ENCODE results near the gene ANKDD1A. TPM values are rescaled to one million over a fixed set of nuclear protein-coding genes. Genes with fewer than 3 reads are reported as not detected.

Gene ANKDD1A
- total RNA-seq, 1 experiment from 2014 or later, result 3.3 TPM

- Histone ChIP-seq H3K4me1 (replicated peaks) (peaks cover 24% of the 10 kb centered on the region), H3K4me3 (no peak overlapping the region), H3K36me3 (no peaks in the 10 kb centered on the region), H3K27me3 (replicated peaks) (no peaks in the 10 kb centered on the region), H3K27ac (no peak overlapping the region), H3K9me3 (replicated peaks) (no peaks in the 10 kb centered on the region)
- no peak for DNase-seq (ENCODE audit: low read depth in 1 of 2, low spot score in 2 of 2)
Measured at GRCh38 chr15:64884679-64885078, 27.0 kb upstream of the ANKDD1A start.

GRCh38 chr15:64888336-64888735 is 23.4 kb upstream of the ANKDD1A start:
- no peaks in the 10 kb centered on the region for H3K27me3 ChIP-seq (replicated peaks)
- DNase-seq (ENCODE audit: low read depth in 1 of 2, low spot score in 2 of 2), result no peak
- H3K4me1 ChIP-seq (replicated peaks), result peaks cover 15% of the 10 kb centered on the region
- H3K36me3 ChIP-seq, result no peaks in the 10 kb centered on the region
- no peak overlapping the region for H3K4me3 ChIP-seq
- no peak overlapping the region for H3K27ac ChIP-seq
- H3K9me3 ChIP-seq (replicated peaks), result no peaks in the 10 kb centered on the region

GRCh38 chr15:64891561-64891960 is 20.1 kb upstream of the ANKDD1A start:
- H3K27ac ChIP-seq, result no peak overlapping the region
- H3K27me3 ChIP-seq (replicated peaks), result no peaks in the 10 kb centered on the region
- no peaks in the 10 kb centered on the region for H3K9me3 ChIP-seq (replicated peaks)
- H3K4me1 ChIP-seq (replicated peaks), result peaks cover 34% of the 10 kb centered on the region
- H3K36me3 ChIP-seq, result no peaks in the 10 kb centered on the region
- no peak for DNase-seq (ENCODE audit: low read depth in 1 of 2, low spot score in 2 of 2)
- no peak overlapping the region for H3K4me3 ChIP-seq

- Histone ChIP-seq H3K4me1 (replicated peaks) (peaks cover 48% of the 10 kb centered on the region), H3K27me3 (replicated peaks) (no peaks in the 10 kb centered on the region), H3K4me3 (no peak overlapping the region), H3K9me3 (replicated peaks) (no peaks in the 10 kb centered on the region), H3K27ac (no peak overlapping the region), H3K36me3 (no peaks in the 10 kb centered on the region)
- no peak for DNase-seq (ENCODE audit: low read depth in 1 of 2, low spot score in 2 of 2)
Measured at GRCh38 chr15:64892847-64893403, 18.8 kb upstream of the ANKDD1A start.

DNA sequence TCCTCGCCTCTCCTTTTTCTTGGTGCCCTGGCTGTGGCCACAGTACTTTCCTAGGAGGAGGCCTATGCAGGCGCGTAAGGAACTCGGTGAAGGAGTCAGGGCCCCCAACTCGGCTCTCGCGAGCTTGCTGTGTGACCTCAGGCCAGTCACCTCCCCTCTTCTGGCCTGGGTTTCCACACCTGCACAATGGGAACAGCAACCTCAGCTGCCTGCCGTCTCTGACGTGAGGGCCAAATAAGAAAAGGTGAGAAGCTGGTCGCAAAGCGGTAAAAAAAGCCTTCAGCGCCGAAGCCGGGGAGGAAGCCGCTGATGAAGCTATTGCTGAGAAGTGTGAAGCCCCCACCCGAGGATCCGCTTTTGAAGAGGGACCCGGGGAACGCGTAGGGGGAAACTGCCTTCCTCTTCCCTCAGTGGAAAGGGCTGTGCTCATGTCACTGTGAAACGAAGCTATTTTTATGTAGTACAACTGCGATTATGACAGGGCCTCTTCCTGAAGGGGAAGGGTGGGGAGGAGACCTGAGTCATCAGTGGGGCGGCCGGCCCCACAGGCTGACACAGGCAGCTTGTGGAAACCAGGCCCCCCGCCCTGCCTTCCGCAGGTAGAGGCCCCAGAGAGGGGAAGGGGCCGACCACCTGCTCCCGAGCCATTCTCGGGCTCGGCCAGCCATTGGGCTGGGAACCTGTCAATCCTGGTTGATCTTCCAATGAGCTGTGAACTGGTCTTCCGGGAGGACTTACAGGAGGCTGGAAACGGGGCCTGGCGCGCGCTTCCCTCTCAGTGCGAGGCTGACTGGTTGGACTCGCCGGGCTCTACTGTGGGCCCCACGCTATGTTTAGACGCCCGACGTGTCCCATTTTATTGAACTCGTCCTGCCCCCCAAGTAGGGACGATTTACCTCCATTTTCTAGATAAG is 18.0 kb upstream of the ANKDD1A start:
- peak; percentile 54 to 59 for DNase-seq (ENCODE audit: low read depth in 1 of 2, low spot score in 2 of 2)
- Histone ChIP-seq H3K27ac (peak overlapping the region; percentile 13; the same call in 1 of the 2 replicates), H3K4me3 (no peak overlapping the region), H3K9me3 (replicated peaks) (no peaks in the 10 kb centered on the region), H3K27me3 (replicated peaks) (no peaks in the 10 kb centered on the region), H3K36me3 (no peaks in the 10 kb centered on the region), H3K4me1 (replicated peaks) (peaks cover 48% of the 10 kb centered on the region)

- H3K36me3 ChIP-seq, result no peaks in the 10 kb centered on the region
- H3K4me3 ChIP-seq, result no peak overlapping the region
- H3K27ac ChIP-seq, result 0 out of 2 replicates have a peak overlapping the region, but pooled peaks have one; percentile 13
- peaks cover 48% of the 10 kb centered on the region for H3K4me1 ChIP-seq (replicated peaks)
- no peak for DNase-seq (ENCODE audit: low read depth in 1 of 2, low spot score in 2 of 2)
- H3K9me3 ChIP-seq (replicated peaks), result no peaks in the 10 kb centered on the region
- H3K27me3 ChIP-seq (replicated peaks), result no peaks in the 10 kb centered on the region
Measured at GRCh38 chr15:64894395-64895056, 17.2 kb upstream of the ANKDD1A start.

GRCh38 chr15:64895285-64896065 is 16.2 kb upstream of the ANKDD1A start:
- Histone ChIP-seq H3K36me3 (no peaks in the 10 kb centered on the region), H3K27ac (peak overlapping the region; percentile 43)
- DNase-seq (ENCODE audit: low read depth in 1 of 2, low spot score in 2 of 2), result peak in 1 of 2 experiments; percentile 43

DNA sequence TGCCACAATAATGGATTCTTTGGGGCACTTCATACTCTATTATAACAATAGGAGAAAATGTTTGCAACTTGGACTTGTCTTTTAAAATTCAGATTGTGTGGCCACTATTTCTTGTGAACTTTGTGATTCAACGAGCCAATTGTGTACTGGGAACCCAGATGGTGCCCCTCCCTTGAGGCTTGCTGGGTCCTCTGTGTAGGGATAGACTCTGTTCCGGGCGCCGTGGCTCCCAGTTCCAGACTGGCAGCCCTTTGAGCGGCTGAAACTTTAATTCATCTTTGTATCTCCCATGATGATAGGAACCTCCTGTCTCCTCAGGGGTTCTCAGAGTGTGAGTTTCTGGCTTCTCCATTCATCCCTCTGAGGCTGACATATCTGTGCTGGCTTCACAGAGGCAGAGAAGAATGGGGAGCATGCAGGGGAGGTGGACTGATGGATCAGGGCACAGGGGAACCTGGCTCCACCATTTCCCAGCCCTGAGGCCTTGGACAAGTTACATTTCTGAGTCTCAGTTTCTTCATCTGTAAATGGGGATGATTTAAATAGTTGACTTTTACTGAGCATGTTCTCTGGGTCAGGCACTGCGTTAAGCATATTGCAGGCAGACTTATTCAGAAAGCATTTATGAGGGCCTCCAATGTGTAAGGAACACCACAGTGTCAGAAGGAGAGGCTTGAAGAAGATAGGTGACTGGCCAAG is 15.2 kb upstream of the ANKDD1A start:
- peaks cover 5% of the 10 kb centered on the region; the same call in 1 of the 2 replicates for H3K9me3 ChIP-seq (replicated peaks)
- H3K4me1 ChIP-seq (replicated peaks), result peaks cover 48% of the 10 kb centered on the region
- H3K27ac ChIP-seq, result no peak overlapping the region
- H3K36me3 ChIP-seq, result no peaks in the 10 kb centered on the region
- no peak overlapping the region for H3K4me3 ChIP-seq
- DNase-seq (ENCODE audit: low read depth in 1 of 2, low spot score in 2 of 2), result no peak
- no peaks in the 10 kb centered on the region for H3K27me3 ChIP-seq (replicated peaks)

More at GRCh38 chr15:64895285-64896065, 16.2 kb upstream of the ANKDD1A start:
- H3K4me3 ChIP-seq, result peak overlapping the region; percentile 17
- H3K9me3 ChIP-seq (replicated peaks), result no peaks in the 10 kb centered on the region
- H3K4me1 ChIP-seq (replicated peaks), result peaks cover 48% of the 10 kb centered on the region
- H3K27me3 ChIP-seq (replicated peaks), result no peaks in the 10 kb centered on the region

DNA sequence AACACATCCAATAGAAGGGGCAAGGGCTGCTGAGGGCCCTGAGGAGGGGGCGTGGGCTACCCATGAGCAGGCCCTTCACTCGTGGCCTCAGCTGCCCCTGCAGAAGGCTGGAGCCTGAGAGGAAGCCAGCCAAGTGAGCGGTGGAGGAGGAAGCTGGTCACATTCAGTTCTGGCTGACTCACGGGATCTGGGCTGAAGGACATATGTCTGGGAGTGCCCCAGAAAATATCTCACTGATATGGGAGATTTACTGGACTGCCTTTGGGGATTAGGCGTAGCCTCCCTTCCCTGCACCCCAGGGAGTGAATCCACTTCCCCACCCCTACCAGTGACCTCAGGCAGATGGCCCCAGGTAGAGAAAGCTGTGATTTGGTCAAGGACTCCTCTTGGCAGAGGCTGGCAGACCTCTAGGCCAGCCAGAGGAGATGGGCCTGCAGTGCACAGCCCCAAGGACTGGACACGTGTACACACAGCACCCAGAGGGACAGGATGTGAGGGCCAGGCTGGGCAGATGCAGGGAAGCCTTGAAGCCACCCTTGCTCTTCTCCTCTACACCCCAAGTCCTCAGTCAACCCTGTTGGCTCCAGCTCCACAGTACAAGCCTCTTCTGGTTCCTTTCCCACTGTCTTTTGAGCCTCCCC is 14.2 kb upstream of the ANKDD1A start:
- peaks cover 5% of the 10 kb centered on the region; the same call in 1 of the 2 replicates for H3K9me3 ChIP-seq (replicated peaks)
- no peak overlapping the region for H3K4me3 ChIP-seq
- peak overlapping the region; percentile 56; the same call in 1 of the 2 replicates for H3K27ac ChIP-seq
- no peaks in the 10 kb centered on the region for H3K27me3 ChIP-seq (replicated peaks)
- peak in 1 of 2 experiments; percentile 27 for DNase-seq (ENCODE audit: low read depth in 1 of 2, low spot score in 2 of 2)
- H3K4me1 ChIP-seq (replicated peaks), result peaks cover 48% of the 10 kb centered on the region
- no peaks in the 10 kb centered on the region for H3K36me3 ChIP-seq

GRCh38 chr15:64898406-64898805 is 13.3 kb upstream of the ANKDD1A start:
- no peak overlapping the region for H3K27ac ChIP-seq
- H3K4me1 ChIP-seq (replicated peaks), result peaks cover 43% of the 10 kb centered on the region

DNA sequence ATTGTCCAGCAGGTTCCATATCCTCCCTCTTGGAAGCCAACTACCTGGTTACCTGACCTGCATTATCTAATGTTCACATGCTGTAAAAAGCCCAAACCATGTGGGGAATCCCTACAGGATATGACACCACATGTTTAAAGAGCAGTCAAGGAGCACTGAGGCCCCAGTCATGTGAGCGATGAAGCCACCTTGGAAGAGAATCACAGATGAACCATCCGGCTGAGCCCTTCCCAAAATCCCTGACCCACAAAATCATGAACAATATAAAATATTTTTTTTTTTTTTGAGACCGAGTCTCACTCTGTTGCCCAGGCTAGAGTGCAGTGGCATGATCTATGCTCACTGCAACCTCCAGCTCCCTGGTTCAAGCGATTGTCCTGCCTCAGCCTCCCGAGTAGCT is 10.6 kb upstream of the ANKDD1A start:
- Histone ChIP-seq H3K27me3 (replicated peaks) (no peaks in the 10 kb centered on the region), H3K4me3 (no peak overlapping the region), H3K4me1 (replicated peaks) (peaks cover 22% of the 10 kb centered on the region), H3K9me3 (replicated peaks) (peaks cover 5% of the 10 kb centered on the region), H3K36me3 (no peaks in the 10 kb centered on the region), H3K27ac (no peak overlapping the region)
- no peak for DNase-seq (ENCODE audit: low read depth in 1 of 2, low spot score in 2 of 2)

More at GRCh38 chr15:64898406-64898805, 13.3 kb upstream of the ANKDD1A start:
- Histone ChIP-seq H3K4me3 (no peak overlapping the region), H3K36me3 (no peaks in the 10 kb centered on the region), H3K27me3 (replicated peaks) (no peaks in the 10 kb centered on the region), H3K9me3 (replicated peaks) (peaks cover 5% of the 10 kb centered on the region; the same call in 1 of the 2 replicates)
- DNase-seq (ENCODE audit: low read depth in 1 of 2, low spot score in 2 of 2), result no peak

DNA sequence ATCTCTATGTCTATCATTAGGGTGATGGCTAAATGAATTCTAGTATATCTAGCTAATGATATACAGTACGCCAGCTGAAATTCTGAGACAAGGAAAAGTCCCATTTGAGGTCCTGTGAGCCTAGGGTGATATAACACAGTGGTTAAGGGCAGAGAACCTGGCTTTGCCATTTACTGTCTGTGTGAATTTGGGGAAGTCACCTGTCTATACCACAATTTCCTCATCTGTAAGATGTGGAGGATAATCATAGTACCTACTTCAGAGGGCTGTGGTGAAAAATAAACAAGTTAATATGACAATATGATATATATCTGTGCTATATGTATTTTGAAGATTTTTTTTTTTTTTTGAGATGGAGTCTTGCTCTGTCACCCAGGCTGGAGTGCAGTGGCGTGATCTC is 9.8 kb upstream of the ANKDD1A start:
- Histone ChIP-seq H3K36me3 (no peaks in the 10 kb centered on the region), H3K9me3 (replicated peaks) (peaks cover 5% of the 10 kb centered on the region), H3K27ac (no peak overlapping the region), H3K27me3 (replicated peaks) (no peaks in the 10 kb centered on the region), H3K4me3 (no peak overlapping the region), H3K4me1 (replicated peaks) (peaks cover 15% of the 10 kb centered on the region)
- no peak for DNase-seq (ENCODE audit: low read depth in 1 of 2, low spot score in 2 of 2)

Data from SJSA1 (cell line).